Stimulated activated memory B cell treated with anti-CD40 and anti-IgM and Interleukin-4, amounts not matched to agents 10 μg/mL and 1 μg/mL and 100 μg/mL, for 72 hours (primary cell): Measurements from ENCODE around the gene LIMK2.
A peak's percentile ranks its signal among the peaks of the same experiment; 100 is the strongest.
"Not testable (repeated sequence)": the region's sequence is repeated elsewhere in the genome, so short reads cannot be mapped to it uniquely, and the experiment has no call there.

Source experiments
- ATAC-seq: fragments of 150-1000 bp; cut with Tn5 transposase; 2 replicates; pipeline ENCODE4 v1.10.0; 2021
- H3K27ac Mint-ChIP-seq: one replicate; pipeline ENCODE4 v1.8.0; 2022; ENCODE audit warnings: mild to moderate bottlenecking, mixed read lengths
- H3K27me3 Mint-ChIP-seq: one replicate; pipeline ENCODE4 v1.8.0; 2022; ENCODE audit warnings: mixed read lengths
- H3K36me3 Mint-ChIP-seq: one replicate; pipeline ENCODE4 v1.8.0; 2022; ENCODE audit warnings: mixed read lengths
- H3K4me1 Mint-ChIP-seq: one replicate; pipeline ENCODE4 v1.8.0; 2022; ENCODE audit warnings: mixed read lengths
- H3K4me3 Mint-ChIP-seq: one replicate; pipeline ENCODE4 v1.8.0; 2022; ENCODE audit warnings: mild to moderate bottlenecking, moderate library complexity, mixed read lengths
- H3K9me3 Mint-ChIP-seq: one replicate; pipeline ENCODE4 v1.8.0; 2022; ENCODE audit warnings: mixed read lengths

Gene LIMK2

GRCh38 chr22:31305194-31305593 lies 93.1 kb downstream of the LIMK2 start:
- Mint-ChIP-seq H3K4me1 (peaks cover 23% of the 10 kb centered on the region), H3K4me3 (no peak overlapping the region), H3K9me3 (no peaks in the 10 kb centered on the region), H3K36me3 (no peaks in the 10 kb centered on the region), H3K27ac (no peak overlapping the region), H3K27me3 (no peaks in the 10 kb centered on the region)
- ATAC-seq = no peak

- Mint-ChIP-seq H3K4me1 (peaks cover 25% of the 10 kb centered on the region), H3K4me3 (no peak overlapping the region), H3K36me3 (no peaks in the 10 kb centered on the region), H3K27me3 (no peaks in the 10 kb centered on the region), H3K27ac (peak overlapping the region; percentile 61), H3K9me3 (no peaks in the 10 kb centered on the region)
- ATAC-seq = no peak
Measured at GRCh38 chr22:31308181-31308580, 96.1 kb downstream of the LIMK2 start.

- H3K4me1 Mint-ChIP-seq = peaks cover 9% of the 10 kb centered on the region
- no peaks in the 10 kb centered on the region for H3K27me3 Mint-ChIP-seq
- no peak overlapping the region for H3K4me3 Mint-ChIP-seq
- H3K27ac Mint-ChIP-seq = no peak overlapping the region
- peaks cover 18% of the 10 kb centered on the region for H3K36me3 Mint-ChIP-seq
- ATAC-seq = peak; percentile 48
- peaks cover 3% of the 10 kb centered on the region for H3K9me3 Mint-ChIP-seq
Measured at GRCh38 chr22:31313366-31314147, 101.5 kb downstream of the LIMK2 start.

GRCh38 chr22:31314220-31314619 lies 102.1 kb downstream of the LIMK2 start:
- not testable (repeated sequence) for H3K27ac Mint-ChIP-seq, ATAC-seq

GRCh38 chr22:31321421-31321820 lies 109.3 kb downstream of the LIMK2 start:
- no peak overlapping the region for H3K27ac Mint-ChIP-seq
- ATAC-seq = no peak
- H3K27me3 Mint-ChIP-seq = no peaks in the 10 kb centered on the region
- peaks cover 28% of the 10 kb centered on the region for H3K36me3 Mint-ChIP-seq
- no peaks in the 10 kb centered on the region for H3K4me1 Mint-ChIP-seq
- no peaks in the 10 kb centered on the region for H3K9me3 Mint-ChIP-seq
- H3K4me3 Mint-ChIP-seq = no peak overlapping the region

More at GRCh38 chr22:31314220-31314619, 102.1 kb downstream of the LIMK2 start:
- not testable (repeated sequence) for H3K27me3 Mint-ChIP-seq, H3K4me1 Mint-ChIP-seq, H3K4me3 Mint-ChIP-seq, H3K9me3 Mint-ChIP-seq
- H3K36me3 Mint-ChIP-seq = peaks cover 18% of the 10 kb centered on the region

GRCh38 chr22:31323578-31324550 lies 111.8 kb downstream of the LIMK2 start:
- no peak overlapping the region for H3K4me3 Mint-ChIP-seq
- H3K27me3 Mint-ChIP-seq = no peaks in the 10 kb centered on the region
- no peaks in the 10 kb centered on the region for H3K4me1 Mint-ChIP-seq
- no peaks in the 10 kb centered on the region for H3K9me3 Mint-ChIP-seq
- ATAC-seq = no peak
- peaks cover 49% of the 10 kb centered on the region for H3K36me3 Mint-ChIP-seq
- H3K27ac Mint-ChIP-seq = no peak overlapping the region

- Mint-ChIP-seq H3K4me3 (no peak overlapping the region), H3K27ac (no peak overlapping the region), H3K36me3 (peaks cover 68% of the 10 kb centered on the region), H3K9me3 (no peaks in the 10 kb centered on the region), H3K4me1 (no peaks in the 10 kb centered on the region), H3K27me3 (no peaks in the 10 kb centered on the region)
- ATAC-seq = no peak
Measured at GRCh38 chr22:31326877-31327276, 114.8 kb downstream of the LIMK2 start.

- Mint-ChIP-seq H3K4me3 (no peak overlapping the region), H3K9me3 (no peaks in the 10 kb centered on the region), H3K27me3 (no peaks in the 10 kb centered on the region), H3K27ac (no peak overlapping the region), H3K4me1 (no peaks in the 10 kb centered on the region), H3K36me3 (peaks cover 74% of the 10 kb centered on the region)
- ATAC-seq = no peak
Measured at GRCh38 chr22:31327806-31328543, 115.9 kb downstream of the LIMK2 start.

GRCh38 chr22:31328544-31328960 lies 116.5 kb downstream of the LIMK2 start:
- no peaks in the 10 kb centered on the region for H3K9me3 Mint-ChIP-seq
- no peak for ATAC-seq
- H3K36me3 Mint-ChIP-seq = peaks cover 74% of the 10 kb centered on the region
- no peak overlapping the region for H3K27ac Mint-ChIP-seq
- peaks cover 2% of the 10 kb centered on the region for H3K4me1 Mint-ChIP-seq
- no peak overlapping the region for H3K4me3 Mint-ChIP-seq
- H3K27me3 Mint-ChIP-seq = no peaks in the 10 kb centered on the region

GRCh38 chr22:31329029-31329428 lies 116.9 kb downstream of the LIMK2 start:
- Mint-ChIP-seq H3K4me1 (peaks cover 7% of the 10 kb centered on the region), H3K4me3 (no peak overlapping the region), H3K27me3 (no peaks in the 10 kb centered on the region), H3K27ac (no peak overlapping the region), H3K9me3 (no peaks in the 10 kb centered on the region), H3K36me3 (peaks cover 79% of the 10 kb centered on the region)
- ATAC-seq = no peak
